Stimulated activated naive B cell treated with anti-CD40 and anti-IgM and Interleukin-4, amounts not matched to agents 10 μg/mL and 1 μg/mL and 100 μg/mL, for 72 hours (primary cell): ENCODE results near the gene MAPKBP1.

Experiments
- ATAC-seq, 2 donors: fragments of 150-1000 bp; cut with Tn5 transposase; replicated peaks; 2 replicates each; pipeline ENCODE4 v1.10.0; 2021; ENCODE audit warnings: moderate library complexity in 1 of 2
- DNase-seq: peaks from one replicate; pipeline ENCODE4 v3.0.0; 2021
- H3K27ac Mint-ChIP-seq: one replicate; pipeline ENCODE4 v1.8.0; 2022; ENCODE audit warnings: mild to moderate bottlenecking, mixed read lengths
- H3K27me3 Mint-ChIP-seq, 2 donors: one replicate each; pipeline ENCODE4 v1.8.0; 2022; ENCODE audit warnings: mixed read lengths in 2 of 2
- H3K36me3 Mint-ChIP-seq, 2 donors: one replicate each; pipeline ENCODE4 v1.8.0; 2022; ENCODE audit warnings: mixed read lengths in 2 of 2, mild to moderate bottlenecking in 1 of 2
- H3K4me1 Mint-ChIP-seq, 2 donors: one replicate each; pipeline ENCODE4 v1.8.0; 2022; ENCODE audit warnings: mixed read lengths in 2 of 2, mild to moderate bottlenecking in 1 of 2
- H3K4me3 Mint-ChIP-seq, 2 donors: one replicate each; pipeline ENCODE4 v1.8.0; 2022; ENCODE audit warnings: mild to moderate bottlenecking in 2 of 2, mixed read lengths in 2 of 2, moderate library complexity in 1 of 2
- H3K9me3 Mint-ChIP-seq, 2 donors: one replicate each; pipeline ENCODE4 v1.8.0; 2022; ENCODE audit warnings: mixed read lengths in 2 of 2, mild to moderate bottlenecking in 1 of 2

The MAPKBP1 gene

GRCh38 chr15:41774882-41775417, 666 bp downstream of the MAPKBP1 start:
- no peaks in the 10 kb centered on the region for H3K27me3 Mint-ChIP-seq
- DNase-seq, result no peak
- H3K9me3 Mint-ChIP-seq, result no peaks in the 10 kb centered on the region
- H3K27ac Mint-ChIP-seq, result peak overlapping the region; percentile 97
- peaks cover 12 to 34% of the 10 kb centered on the region in 2 donors for H3K36me3 Mint-ChIP-seq
- H3K4me3 Mint-ChIP-seq, result peak overlapping the region; percentile 96 to 99
- ATAC-seq, result no peak
- H3K4me1 Mint-ChIP-seq, result peaks cover 46 to 74% of the 10 kb centered on the region in 2 donors

- no peaks in the 10 kb centered on the region for H3K9me3 Mint-ChIP-seq
- ATAC-seq, result no peak
- H3K27ac Mint-ChIP-seq, result no peak overlapping the region
- H3K4me3 Mint-ChIP-seq, result peak overlapping the region; percentile 96 to 99
- peaks cover 51 to 81% of the 10 kb centered on the region in 2 donors for H3K4me1 Mint-ChIP-seq
- no peaks in the 10 kb centered on the region for H3K27me3 Mint-ChIP-seq
- no peak for DNase-seq
- H3K36me3 Mint-ChIP-seq, result peaks cover 7 to 37% of the 10 kb centered on the region in 2 donors
These were observed 1.4 kb downstream of the MAPKBP1 start for GRCh38 chr15:41775651-41776050.

- peaks cover 50 to 91% of the 10 kb centered on the region in 2 donors for H3K4me1 Mint-ChIP-seq
- no peaks in the 10 kb centered on the region for H3K27me3 Mint-ChIP-seq
- H3K27ac Mint-ChIP-seq, result no peak overlapping the region
- H3K36me3 Mint-ChIP-seq, result peaks cover 8 to 27% of the 10 kb centered on the region in 2 donors
- peak overlapping the region in 1 of 2 donors; percentile 10 for H3K4me3 Mint-ChIP-seq
- ATAC-seq (no peak), DNase-seq (no peak)
- no peaks in the 10 kb centered on the region for H3K9me3 Mint-ChIP-seq
These were observed 3.2 kb downstream of the MAPKBP1 start for GRCh38 chr15:41777421-41777973.

- no peak overlapping the region for H3K27ac Mint-ChIP-seq
These were observed 4.2 kb downstream of the MAPKBP1 start for GRCh38 chr15:41778521-41778920.

GRCh38 chr15:41779662-41780157, 5.4 kb downstream of the MAPKBP1 start:
- Mint-ChIP-seq H3K27ac (peak overlapping the region; percentile 76), H3K4me3 (no peak overlapping the region), H3K4me1 (peaks cover 47 to 89% of the 10 kb centered on the region in 2 donors), H3K27me3 (no peaks in the 10 kb centered on the region), H3K9me3 (no peaks in the 10 kb centered on the region), H3K36me3 (peaks cover 8 to 33% of the 10 kb centered on the region in 2 donors)
- no peak for ATAC-seq
- DNase-seq, result no peak

More at GRCh38 chr15:41778521-41778920, 4.2 kb downstream of the MAPKBP1 start:
- no peak for ATAC-seq
- Mint-ChIP-seq H3K4me3 (no peak overlapping the region), H3K9me3 (no peaks in the 10 kb centered on the region), H3K36me3 (peaks cover 8 to 33% of the 10 kb centered on the region in 2 donors), H3K27me3 (no peaks in the 10 kb centered on the region), H3K4me1 (peaks cover 52 to 94% of the 10 kb centered on the region in 2 donors)
- no peak for DNase-seq

- no peaks in the 10 kb centered on the region for H3K9me3 Mint-ChIP-seq
- DNase-seq (no peak), ATAC-seq (no peak)
- peaks cover 8 to 28% of the 10 kb centered on the region in 2 donors for H3K36me3 Mint-ChIP-seq
- H3K4me3 Mint-ChIP-seq, result no peak overlapping the region
- no peak overlapping the region for H3K27ac Mint-ChIP-seq
- H3K27me3 Mint-ChIP-seq, result no peaks in the 10 kb centered on the region
- H3K4me1 Mint-ChIP-seq, result peaks cover 44 to 83% of the 10 kb centered on the region in 2 donors
These were observed 6.0 kb downstream of the MAPKBP1 start for GRCh38 chr15:41780266-41780665.

- Mint-ChIP-seq H3K9me3 (no peaks in the 10 kb centered on the region), H3K36me3 (peaks cover 8 to 28% of the 10 kb centered on the region in 2 donors), H3K27me3 (no peaks in the 10 kb centered on the region), H3K4me3 (no peak overlapping the region), H3K4me1 (peaks cover 41 to 78% of the 10 kb centered on the region in 2 donors), H3K27ac (no peak overlapping the region)
- ATAC-seq, result no peak
- DNase-seq, result no peak
These were observed 6.4 kb downstream of the MAPKBP1 start for GRCh38 chr15:41780727-41781126.

GRCh38 chr15:41782371-41783282, 8.3 kb downstream of the MAPKBP1 start:
- H3K27me3 Mint-ChIP-seq, result no peaks in the 10 kb centered on the region
- peak; percentile 98 to 99 for ATAC-seq
- H3K4me3 Mint-ChIP-seq, result peak overlapping the region; percentile 50 to 52
- no peaks in the 10 kb centered on the region for H3K9me3 Mint-ChIP-seq
- DNase-seq, result peak; percentile 69
- peaks cover 32 to 64% of the 10 kb centered on the region in 2 donors for H3K4me1 Mint-ChIP-seq
- H3K27ac Mint-ChIP-seq, result peak overlapping the region; percentile 91
- peaks cover 10 to 28% of the 10 kb centered on the region in 2 donors for H3K36me3 Mint-ChIP-seq

- Mint-ChIP-seq H3K36me3 (peaks cover 10 to 24% of the 10 kb centered on the region in 2 donors), H3K9me3 (no peaks in the 10 kb centered on the region), H3K4me1 (peaks cover 30 to 60% of the 10 kb centered on the region in 2 donors), H3K27ac (peak overlapping the region; percentile 91), H3K27me3 (no peaks in the 10 kb centered on the region), H3K4me3 (peak overlapping the region; percentile 50 to 52)
- DNase-seq (no peak), ATAC-seq (peak; percentile 38 to 53)
These were observed 9.0 kb downstream of the MAPKBP1 start for GRCh38 chr15:41783296-41783695.

GRCh38 chr15:41788262-41788661, 14.0 kb downstream of the MAPKBP1 start:
- Mint-ChIP-seq H3K9me3 (no peaks in the 10 kb centered on the region), H3K4me1 (peaks cover 52 to 56% of the 10 kb centered on the region in 2 donors), H3K27ac (no peak overlapping the region), H3K4me3 (peak overlapping the region in 1 of 2 donors; percentile 1), H3K36me3 (peaks cover 6 to 8% of the 10 kb centered on the region in 2 donors), H3K27me3 (no peaks in the 10 kb centered on the region)
- DNase-seq, result no peak
- ATAC-seq, result peak; percentile 50 to 51

- H3K4me3 Mint-ChIP-seq, result no peak overlapping the region
- DNase-seq, result no peak
- H3K27ac Mint-ChIP-seq, result no peak overlapping the region
- no peaks in the 10 kb centered on the region for H3K9me3 Mint-ChIP-seq
- no peaks in the 10 kb centered on the region for H3K27me3 Mint-ChIP-seq
- peaks cover 56 to 59% of the 10 kb centered on the region in 2 donors for H3K4me1 Mint-ChIP-seq
- no peak for ATAC-seq
- peaks cover 6% of the 10 kb centered on the region in 2 donors for H3K36me3 Mint-ChIP-seq
These were observed 15.0 kb downstream of the MAPKBP1 start for GRCh38 chr15:41789236-41789635.

- Mint-ChIP-seq H3K27me3 (no peaks in the 10 kb centered on the region), H3K27ac (peak overlapping the region; percentile 70), H3K4me3 (no peak overlapping the region), H3K4me1 (peaks cover 56 to 61% of the 10 kb centered on the region in 2 donors), H3K36me3 (peaks cover 6% of the 10 kb centered on the region in 2 donors), H3K9me3 (no peaks in the 10 kb centered on the region)
- DNase-seq (no peak), ATAC-seq (no peak)
These were observed 15.4 kb downstream of the MAPKBP1 start for GRCh38 chr15:41789662-41790061.

- DNase-seq, result no peak
- Mint-ChIP-seq H3K4me3 (peak overlapping the region in 1 of 2 donors; percentile 35), H3K27me3 (no peaks in the 10 kb centered on the region), H3K27ac (peak overlapping the region; percentile 70), H3K9me3 (peaks cover under 1 to 2% of the 10 kb centered on the region in 2 donors), H3K36me3 (peaks cover 8% of the 10 kb centered on the region in 2 donors), H3K4me1 (peaks cover 56 to 66% of the 10 kb centered on the region in 2 donors)
- ATAC-seq, result peak in 1 of 2 donors; percentile 7
These were observed 15.9 kb downstream of the MAPKBP1 start for GRCh38 chr15:41790169-41790568.
